Cardiac muscle cell (in vitro differentiated cells and primary cell): ENCODE results near the gene CRELD1. TPM values are rescaled to one million over a fixed set of nuclear protein-coding genes. Genes with fewer than 3 reads are reported as not detected.
A peak's percentile ranks its signal among the peaks of the same experiment; 100 is the strongest.

Experiments
- DNase-seq, 2 donors: peaks; one replicate each; pipeline versions ENCODE4 v3.0.0 to v3.0.0-alpha.2; 2010 to 2017; ENCODE audit warnings: low read depth in 1 of 2, low spot score in 1 of 2
- H3K27ac ChIP-seq: fragments of 200-600 bp; sonication (generic); 2 replicates; pipeline ENCODE4 v1.5.1; 2016
- H3K27me3 ChIP-seq: fragments of 200-600 bp; sonication (generic); 2 replicates; pipeline ENCODE4 v1.6.0; 2016; ENCODE audit warnings: control low read depth
- H3K36me3 ChIP-seq: fragments of 200-600 bp; sonication (generic); 2 replicates; pipeline ENCODE4 v1.5.1; 2016; ENCODE audit warnings: control low read depth
- H3K4me1 ChIP-seq: fragments of 200-600 bp; sonication (generic); 2 replicates; pipeline ENCODE4 v1.8.1; 2017; ENCODE audit warnings: low read depth, mild to moderate bottlenecking, mixed run types
- H3K4me3 ChIP-seq: fragments of 200-600 bp; sonication (generic); 2 replicates; pipeline ENCODE4 v1.5.1; 2016; ENCODE audit warnings: mild to moderate bottlenecking
- H3K9me3 ChIP-seq: fragments of 200-600 bp; sonication (generic); 2 replicates; pipeline ENCODE4 v1.5.1; 2017; ENCODE audit warnings: low read depth, mild to moderate bottlenecking, control low read depth
- polyA plus RNA-seq: library from polyadenylated mRNA; unstranded; fragments of >200 nt; fragmentation: Nextera tagmentation; extraction: Ambion mirVana; gene quantifications from 2 replicates; pipeline ENCODE4 v1.2.1, GENCODE V29; 2016
- total RNA-seq: library from RNA; depleted of rRNA; stranded (reverse); fragments of >200 nt; gene quantifications from 2 replicates; pipeline ENCODE4 v1.2.3, GENCODE V29; 2016
- TF ChIP-seq, protein P1 (sequence below): IDR thresholded peaks from 2 replicates; pipeline ENCODE4 v1.5.1; 2012; ENCODE audit warnings: low read depth, mild to moderate bottlenecking, low read length

CRELD1 gene
- total and polyA plus RNA-seq, 2 experiments from 2014 or later: 151 to 225 TPM

DNA sequence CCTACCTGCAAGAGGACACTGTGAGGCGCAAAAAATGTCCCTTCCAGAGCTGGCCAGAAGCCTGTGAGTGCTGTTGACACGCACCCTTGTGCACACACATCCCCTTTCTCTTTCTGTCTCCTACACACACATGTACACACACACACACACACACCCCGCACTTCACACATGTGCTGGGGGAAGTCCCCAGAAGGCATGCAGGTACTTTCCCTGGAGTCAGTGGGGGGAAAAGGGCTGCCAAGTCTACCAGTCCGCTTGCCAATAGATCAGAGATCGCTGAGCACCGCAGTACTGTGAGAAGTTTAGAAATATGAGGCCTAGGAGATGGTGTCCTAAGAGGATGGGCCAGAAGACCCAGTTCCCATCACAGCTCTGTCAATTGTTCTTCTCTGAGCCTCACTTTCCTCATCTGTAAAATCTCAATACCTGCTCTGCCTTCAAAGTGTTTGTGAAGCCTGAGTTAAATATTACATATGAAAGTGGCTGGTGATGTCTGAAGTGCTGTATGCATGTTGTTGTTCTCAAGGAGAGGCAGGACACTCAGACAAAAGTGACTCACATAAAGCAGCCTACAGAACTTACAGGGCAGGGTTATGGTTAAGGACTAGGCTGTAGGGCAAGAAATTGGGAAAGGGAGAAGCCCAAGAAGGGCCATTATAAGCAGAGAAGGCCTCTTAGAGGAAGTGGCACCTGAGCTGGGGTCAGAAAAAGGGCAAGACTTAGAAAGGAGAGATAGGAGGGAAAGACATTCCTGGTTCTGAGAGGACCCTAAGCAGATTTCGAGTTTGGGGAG is 24.2 kb upstream of the CRELD1 start:
- DNase-seq: no peak
- Histone ChIP-seq H3K4me1 (peaks cover 6% of the 10 kb centered on the region), H3K27ac (peak overlapping the region; percentile 22), H3K4me3 (no peak overlapping the region), H3K36me3 (no peaks in the 10 kb centered on the region), H3K9me3 (no peaks in the 10 kb centered on the region), H3K27me3 (no peaks in the 10 kb centered on the region)
- TF ChIP-seq, protein P1, sequence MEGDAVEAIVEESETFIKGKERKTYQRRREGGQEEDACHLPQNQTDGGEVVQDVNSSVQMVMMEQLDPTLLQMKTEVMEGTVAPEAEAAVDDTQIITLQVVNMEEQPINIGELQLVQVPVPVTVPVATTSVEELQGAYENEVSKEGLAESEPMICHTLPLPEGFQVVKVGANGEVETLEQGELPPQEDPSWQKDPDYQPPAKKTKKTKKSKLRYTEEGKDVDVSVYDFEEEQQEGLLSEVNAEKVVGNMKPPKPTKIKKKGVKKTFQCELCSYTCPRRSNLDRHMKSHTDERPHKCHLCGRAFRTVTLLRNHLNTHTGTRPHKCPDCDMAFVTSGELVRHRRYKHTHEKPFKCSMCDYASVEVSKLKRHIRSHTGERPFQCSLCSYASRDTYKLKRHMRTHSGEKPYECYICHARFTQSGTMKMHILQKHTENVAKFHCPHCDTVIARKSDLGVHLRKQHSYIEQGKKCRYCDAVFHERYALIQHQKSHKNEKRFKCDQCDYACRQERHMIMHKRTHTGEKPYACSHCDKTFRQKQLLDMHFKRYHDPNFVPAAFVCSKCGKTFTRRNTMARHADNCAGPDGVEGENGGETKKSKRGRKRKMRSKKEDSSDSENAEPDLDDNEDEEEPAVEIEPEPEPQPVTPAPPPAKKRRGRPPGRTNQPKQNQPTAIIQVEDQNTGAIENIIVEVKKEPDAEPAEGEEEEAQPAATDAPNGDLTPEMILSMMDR: no peak

DNA sequence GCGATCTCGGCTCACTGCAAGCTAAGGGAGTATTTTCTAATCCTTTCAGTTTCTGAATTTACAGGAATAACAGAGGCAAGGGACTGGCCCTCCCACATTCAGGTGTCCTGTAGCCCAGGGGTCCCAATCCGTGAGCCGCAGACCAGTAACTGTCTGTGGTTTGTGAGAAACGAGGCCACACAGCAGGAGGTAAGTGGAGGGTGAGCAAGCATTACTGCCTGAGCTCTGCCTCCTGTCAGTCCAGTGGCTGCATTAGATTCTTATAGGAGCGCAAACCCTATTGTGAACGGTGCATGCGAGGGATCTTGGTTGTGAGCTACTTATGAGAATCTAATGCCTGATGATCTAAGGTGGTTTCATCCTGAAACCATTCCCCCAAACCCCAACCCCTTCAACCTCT is 21.8 kb upstream of the CRELD1 start:
- Histone ChIP-seq H3K27me3 (no peaks in the 10 kb centered on the region), H3K36me3 (no peaks in the 10 kb centered on the region), H3K4me3 (no peak overlapping the region), H3K4me1 (peaks cover 17% of the 10 kb centered on the region), H3K9me3 (no peaks in the 10 kb centered on the region), H3K27ac (no peak overlapping the region)
- TF ChIP-seq, protein P1: no peak
- no peak for DNase-seq

DNA sequence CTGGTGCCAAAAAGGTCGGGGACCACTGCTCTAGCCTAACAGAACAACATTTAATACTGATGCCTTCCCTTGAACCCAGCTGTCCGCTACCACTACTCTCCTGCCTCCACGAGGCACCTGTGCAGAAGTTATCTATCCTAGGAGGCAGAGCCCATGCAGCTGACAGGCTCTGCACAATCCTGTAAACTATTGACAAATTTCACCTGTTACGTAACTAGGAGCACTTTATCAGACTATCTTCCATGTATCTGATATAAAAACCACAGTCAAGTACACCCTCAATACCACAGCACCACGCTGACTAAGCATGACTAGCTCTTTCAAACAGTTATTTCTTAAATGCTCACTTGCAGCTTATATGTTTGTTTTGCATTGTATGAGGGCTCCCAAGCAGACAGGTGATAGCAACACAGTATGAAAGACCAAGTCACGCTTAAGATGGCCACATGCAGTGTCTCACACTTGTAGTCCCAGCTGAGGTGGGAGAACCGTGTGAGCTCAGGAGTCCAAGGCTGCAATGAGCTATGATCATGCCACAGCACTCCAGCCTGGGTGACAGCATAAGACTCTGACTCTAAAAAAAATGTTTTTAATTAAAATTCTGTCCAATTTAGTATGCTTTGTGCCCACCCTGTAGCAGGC is 21.2 kb upstream of the CRELD1 start:
- no peaks in the 10 kb centered on the region for H3K9me3 ChIP-seq
- H3K36me3 ChIP-seq: no peaks in the 10 kb centered on the region
- H3K4me3 ChIP-seq: no peak overlapping the region
- H3K4me1 ChIP-seq: peaks cover 21% of the 10 kb centered on the region
- H3K27ac ChIP-seq: no peak overlapping the region
- TF ChIP-seq, protein P1: no peak
- no peaks in the 10 kb centered on the region for H3K27me3 ChIP-seq
- DNase-seq: peak in 1 of 2 donors; percentile 61

DNA sequence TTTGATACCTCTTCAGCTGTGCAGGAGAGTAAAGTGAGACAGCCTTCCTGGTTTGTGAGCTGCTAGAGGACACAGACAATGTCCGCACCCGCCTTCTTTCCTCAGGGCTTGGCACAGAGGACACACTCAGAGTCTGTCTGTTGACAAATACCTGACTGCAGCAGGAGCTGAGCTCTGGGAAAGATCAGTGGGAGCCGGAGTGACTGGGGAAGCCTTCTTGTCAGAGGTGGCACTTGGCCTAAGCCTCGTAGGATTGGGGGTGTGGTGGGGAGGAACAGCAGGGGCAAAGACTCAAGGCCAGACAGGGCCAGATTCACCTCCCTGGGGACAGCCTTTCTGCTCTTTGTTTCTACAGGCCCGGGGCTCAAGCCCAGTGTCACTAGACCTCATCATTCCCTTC is 20.0 kb upstream of the CRELD1 start:
- no peak overlapping the region for H3K4me3 ChIP-seq
- H3K36me3 ChIP-seq: no peaks in the 10 kb centered on the region
- no peaks in the 10 kb centered on the region for H3K27me3 ChIP-seq
- H3K4me1 ChIP-seq: peaks cover 22% of the 10 kb centered on the region
- no peak overlapping the region for H3K27ac ChIP-seq
- DNase-seq: no peak
- H3K9me3 ChIP-seq: no peaks in the 10 kb centered on the region
- TF ChIP-seq, protein P1: no peak

DNA sequence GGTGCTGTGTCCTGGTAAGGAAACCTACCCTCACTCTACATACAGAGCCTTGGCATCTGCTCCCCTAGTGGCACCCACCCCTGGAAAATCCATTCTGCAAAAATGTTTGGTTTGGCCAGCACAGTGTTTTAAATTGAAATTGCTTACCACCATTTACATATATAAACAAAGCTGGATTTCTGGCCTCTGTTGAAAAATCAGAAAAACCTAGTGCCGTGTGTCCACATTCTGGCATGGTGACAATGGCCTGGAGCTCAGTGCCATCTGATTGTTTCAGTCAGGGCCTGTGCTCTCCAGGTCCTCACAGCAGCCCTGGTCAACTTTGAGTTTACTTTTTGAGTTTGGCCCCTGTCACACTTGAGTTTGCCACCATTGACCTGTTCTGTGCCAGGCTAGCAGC is 19.6 kb upstream of the CRELD1 start:
- Histone ChIP-seq H3K36me3 (no peaks in the 10 kb centered on the region), H3K4me1 (peaks cover 22% of the 10 kb centered on the region), H3K27me3 (no peaks in the 10 kb centered on the region), H3K4me3 (no peak overlapping the region), H3K9me3 (no peaks in the 10 kb centered on the region), H3K27ac (no peak overlapping the region)
- TF ChIP-seq, protein P1: no peak
- DNase-seq: no peak
